HG02970 (cell line): Measurements from ENCODE around the gene PDGFRA.

Experiments
- ATAC-seq: cut with Tn5 transposase; IDR thresholded peaks from one replicate; pipeline ENCODE4 v1.9.1; 2021; ENCODE audit warnings: mild to moderate bottlenecking, moderate library complexity, moderate number of reproducible peaks; ENCODE audit not compliant: unreplicated experiment, low FRiP score

The PDGFRA gene

GRCh38 chr4:54228961-54229501 lies at the start of gene PDGFRA:
TSS of gene PDGFRA (plus strand) at chr4:54229293. CDS start at chr4:54258769, 29,476 bp downstream.
- no peak for ATAC-seq

- no peak for ATAC-seq
Measured at GRCh38 chr4:54184581-54184980, 44.5 kb upstream of the PDGFRA start.

- no peak for ATAC-seq
Measured at GRCh38 chr4:54185044-54185780, 43.9 kb upstream of the PDGFRA start.

- ATAC-seq = no peak
Measured at GRCh38 chr4:54185866-54186265, 43.2 kb upstream of the PDGFRA start.

- no peak for ATAC-seq
Measured at GRCh38 chr4:54186371-54186770, 42.7 kb upstream of the PDGFRA start.

GRCh38 chr4:54187148-54187547 lies 41.9 kb upstream of the PDGFRA start:
- no peak for ATAC-seq

GRCh38 chr4:54189140-54189539 lies 40.0 kb upstream of the PDGFRA start:
- no peak for ATAC-seq

GRCh38 chr4:54192811-54193210 lies 36.3 kb upstream of the PDGFRA start:
- ATAC-seq = no peak

- no peak for ATAC-seq
Measured at GRCh38 chr4:54197926-54198325, 31.2 kb upstream of the PDGFRA start.

GRCh38 chr4:54199919-54200318 lies 29.2 kb upstream of the PDGFRA start:
- no peak for ATAC-seq

- no peak for ATAC-seq
Measured at GRCh38 chr4:54209617-54210016, 19.5 kb upstream of the PDGFRA start.

- ATAC-seq = no peak
Measured at GRCh38 chr4:54213001-54213400, 16.1 kb upstream of the PDGFRA start.

GRCh38 chr4:54213761-54214160 lies 15.3 kb upstream of the PDGFRA start:
- no peak for ATAC-seq

- ATAC-seq = no peak
Measured at GRCh38 chr4:54215379-54216077, 13.6 kb upstream of the PDGFRA start.

GRCh38 chr4:54217642-54218495 lies 11.2 kb upstream of the PDGFRA start:
- no peak for ATAC-seq

GRCh38 chr4:54218736-54219135 lies 10.4 kb upstream of the PDGFRA start:
- ATAC-seq = no peak

- ATAC-seq = no peak
Measured at GRCh38 chr4:54224996-54225597, 4.0 kb upstream of the PDGFRA start.

GRCh38 chr4:54225598-54226403 lies 3.3 kb upstream of the PDGFRA start:
- ATAC-seq = no peak

- ATAC-seq = no peak
Measured at GRCh38 chr4:54226404-54227255, 2.5 kb upstream of the PDGFRA start.
